IMR-90 (cell line): Measurements from ENCODE around the gene HOOK1. TPM values are rescaled to one million over a fixed set of nuclear protein-coding genes. Genes with fewer than 3 reads are reported as not detected.

ENCODE experiments used
- ATAC-seq: fragments of 200-7000 bp; cut with Tn5 transposase; 2 replicates; pipeline ENCODE4 v1.9.1; 2020; ENCODE audit warnings: low read depth, mild to moderate bottlenecking, moderate library complexity
- BruUV-seq: library from RNA; stranded (reverse); fragments of 400-500 nt; replicated peaks from 2 replicates; lab custom pipeline; 2021; lab: Mats Ljungman, UMichigan
- CTCF ChIA-PET: fragments of 300-600 bp; formaldehyde crosslinking; extraction: SDS; loops from one replicate; lab custom pipeline; 2021; ENCODE audit warnings: antibody characterized with exemption; lab: Yijun Ruan, JAX
- POLR2A ChIA-PET: fragments of 300-600 bp; sonication (Branson Sonifier 250); formaldehyde crosslinking; loops from one replicate; lab custom pipeline; 2022; ENCODE audit warnings: antibody characterized with exemption; ENCODE audit not compliant: unreplicated experiment; lab: Charles Lee
- DNase-seq: peaks from one replicate; pipeline ENCODE4 v3.0.0; 2013
- H2AFZ ChIP-seq: replicated peaks from 2 replicates; pipeline ENCODE3; 2013; ENCODE audit warnings: low read length, mild to moderate bottlenecking; ENCODE audit not compliant: poor library complexity
- H2AK5ac ChIP-seq: 2 replicates; pipeline ENCODE4 v1.6.1; 2013; ENCODE audit warnings: low read depth, low read length, inconsistent platforms
- H2AK9ac ChIP-seq: replicated peaks from 2 replicates; pipeline ENCODE3; 2013; ENCODE audit warnings: mild to moderate bottlenecking, low read depth, low read length, moderate library complexity; ENCODE audit not compliant: poor library complexity
- H2BK120ac ChIP-seq: 2 replicates; pipeline ENCODE4 v1.6.1; 2013; ENCODE audit warnings: low read depth, low read length, inconsistent platforms
- H2BK15ac ChIP-seq: 3 replicates; pipeline ENCODE4 v1.6.1; 2013; ENCODE audit warnings: low read depth, low read length, inconsistent platforms
- H2BK20ac ChIP-seq: 2 replicates; pipeline ENCODE4 v1.6.1; 2013; ENCODE audit warnings: low read depth, mild to moderate bottlenecking, inconsistent platforms, low read length, moderate library complexity
- H2BK5ac ChIP-seq: 2 replicates; pipeline ENCODE4 v1.6.1; 2013; ENCODE audit warnings: mild to moderate bottlenecking, low read depth, low read length, inconsistent platforms; ENCODE audit not compliant: poor library complexity, severe bottlenecking
- H3K14ac ChIP-seq: replicated peaks from 2 replicates; pipeline ENCODE4 v1.6.1; 2013; ENCODE audit warnings: low read depth, low read length, inconsistent platforms
- H3K18ac ChIP-seq: 2 replicates; pipeline ENCODE4 v1.6.1; 2013; ENCODE audit warnings: low read depth, low read length, control low read depth
- H3K23ac ChIP-seq: 2 replicates; pipeline ENCODE4 v1.6.1; 2013; ENCODE audit warnings: low read depth, low read length, inconsistent platforms
- H3K27ac ChIP-seq: 2 replicates; pipeline ENCODE4 v1.5.1; 2013; ENCODE audit warnings: mild to moderate bottlenecking, control low read depth, low read length; ENCODE audit not compliant: insufficient read depth
- H3K27me3 ChIP-seq: 2 replicates; pipeline ENCODE4 v1.6.1; 2013; ENCODE audit warnings: low read length; ENCODE audit not compliant: control insufficient read depth, insufficient read depth
- H3K36me3 ChIP-seq: 2 replicates; pipeline ENCODE4 v1.6.1; 2013; ENCODE audit warnings: low read length, mixed read lengths; ENCODE audit not compliant: control insufficient read depth, insufficient read depth
- H3K4ac ChIP-seq: 2 replicates; pipeline ENCODE4 v1.6.1; 2013; ENCODE audit warnings: low read depth, low read length, inconsistent platforms
- H3K4me1 ChIP-seq: 2 replicates; pipeline ENCODE4 v1.6.1; 2013; ENCODE audit warnings: low read length, mixed read lengths; ENCODE audit not compliant: control insufficient read depth, insufficient read depth
- H3K4me2 ChIP-seq: 2 replicates; pipeline ENCODE4 v1.6.1; 2013; ENCODE audit warnings: low read depth, mild to moderate bottlenecking, control low read depth, low read length, moderate library complexity
- H3K4me3 ChIP-seq: 2 replicates; pipeline ENCODE4 v1.5.1; 2013; ENCODE audit warnings: low read depth, mild to moderate bottlenecking, control low read depth, low read length, moderate library complexity; ENCODE audit not compliant: insufficient read depth
- H3K56ac ChIP-seq: 2 replicates; pipeline ENCODE4 v1.6.1; 2013; ENCODE audit warnings: low read length, inconsistent platforms; ENCODE audit not compliant: insufficient read depth; ENCODE audit errors: extremely low read depth
- H3K79me1 ChIP-seq, 2 experiments: 2 replicates each; pipeline ENCODE4 v1.6.1; 2013; ENCODE audit warnings: low read length in 2 of 2, inconsistent platforms in 1 of 2, low read depth in 1 of 2
- H3K9ac ChIP-seq: 2 replicates; pipeline ENCODE4 v1.6.1; 2013; ENCODE audit warnings: low read depth, low read length, control low read depth
- H3K9me1 ChIP-seq: 2 replicates; pipeline ENCODE4 v1.6.1; 2013; ENCODE audit warnings: low read length, inconsistent platforms; ENCODE audit not compliant: insufficient read depth
- H3K9me3 ChIP-seq: 2 replicates; pipeline ENCODE4 v1.6.1; 2013; ENCODE audit warnings: low read length; ENCODE audit not compliant: control insufficient read depth, insufficient read depth
- H4K20me1 ChIP-seq: 2 replicates; pipeline ENCODE4 v1.6.1; 2013; ENCODE audit warnings: low read length, inconsistent platforms; ENCODE audit not compliant: insufficient read depth
- H4K5ac ChIP-seq: 2 replicates; pipeline ENCODE4 v1.6.1; 2013; ENCODE audit warnings: mild to moderate bottlenecking, low read depth, low read length, control low read depth
- H4K8ac ChIP-seq, 2 experiments: 2 replicates each; pipeline ENCODE4 v1.6.1; 2013; ENCODE audit warnings: low read depth in 2 of 2, low read length in 2 of 2, control low read depth in 1 of 2, inconsistent platforms in 1 of 2
- H4K91ac ChIP-seq: 2 replicates; pipeline ENCODE4 v1.6.1; 2013; ENCODE audit warnings: low read depth, low read length, inconsistent platforms; ENCODE audit not compliant: insufficient read depth
- BHLHE40 ChIP-seq: fragments of 150-350 bp; IDR thresholded peaks from 2 replicates; pipeline ENCODE4 v1.6.1; 2016; ENCODE audit warnings: mild to moderate bottlenecking, low read depth, low read length
- CEBPB ChIP-seq: IDR thresholded peaks from 2 replicates; pipeline ENCODE4 v1.6.1; 2012; ENCODE audit warnings: low read depth, low read length, improper control_type of control experiment
- CTCF ChIP-seq: conservative IDR thresholded peaks from 2 replicates; pipeline ENCODE4 v1.5.1; 2012; ENCODE audit warnings: mild to moderate bottlenecking, low read depth, low read length, improper control_type of control experiment
- ELK1 ChIP-seq: fragments of 150-350 bp; IDR thresholded peaks from 2 replicates; pipeline ENCODE4 v1.6.1; 2016; ENCODE audit warnings: low read depth, mild to moderate bottlenecking, low read length, moderate library complexity, borderline replicate concordance
- FOS ChIP-seq: fragments of 150-350 bp; IDR thresholded peaks from 2 replicates; pipeline ENCODE4 v1.6.1; 2016; ENCODE audit warnings: low read depth, low read length
- MAFK ChIP-seq: IDR thresholded peaks from 2 replicates; pipeline ENCODE4 v1.6.1; 2012; ENCODE audit warnings: low read depth, low read length, improper control_type of control experiment
- MXI1 ChIP-seq: IDR thresholded peaks from 2 replicates; pipeline ENCODE4 v1.6.1; 2012; ENCODE audit warnings: low read depth, mild to moderate bottlenecking, low read length, moderate library complexity, borderline replicate concordance
- NFE2L2 ChIP-seq: fragments of 150-350 bp; IDR thresholded peaks from 2 replicates; pipeline ENCODE4 v1.6.1; 2016; ENCODE audit warnings: low read depth, mild to moderate bottlenecking, low read length
- POLR2A ChIP-seq: IDR thresholded peaks from 2 replicates; pipeline ENCODE4 v1.6.1; 2012; ENCODE audit warnings: mild to moderate bottlenecking, low read depth, low read length
- RCOR1 ChIP-seq: IDR thresholded peaks from 2 replicates; pipeline ENCODE4 v1.6.1; 2012; ENCODE audit warnings: mild to moderate bottlenecking, low read length, improper control_type of control experiment; ENCODE audit not compliant: insufficient replicate concordance
- SMC3 ChIP-seq: fragments of 150-350 bp; IDR thresholded peaks from 2 replicates; pipeline ENCODE4 v1.6.1; 2016; ENCODE audit warnings: low read depth, mild to moderate bottlenecking, antibody characterized with exemption, low read length, moderate library complexity
- WGBS, 2 experiments: methylation state at CpG; one replicate each; pipeline versions ENCODE4 v1.1.5 to v1.1.7; 2013; ENCODE audit warnings: missing lambda C conversion rate in 2 of 2; ENCODE audit not compliant: insufficient read length in 1 of 2; ENCODE audit errors: extremely low coverage in 2 of 2; 5-methylcytosine and 5-hydroxymethylcytosine counted together
- dilution Hi-C: fragments of 300-500 bp; cut with HindIII; formaldehyde crosslinking; loops from one replicate; pipeline ENCODE4 v1.14.3; 2018; ENCODE audit warnings: low sequenced_read_pairs; ENCODE audit not compliant: unreplicated experiment
- in situ Hi-C: fragments of 300-500 bp; cut with MboI; formaldehyde crosslinking; loops from 3 replicates; pipeline ENCODE4 v1.14.3; 2019; ENCODE audit warnings: low sequenced_read_pairs, inconsistent platforms, mixed read lengths
- intact Hi-C: fragments of 100-400 bp; cut with micrococcal nuclease; formaldehyde crosslinking; loops from 2 replicates; pipeline ENCODE4 v1.10.0; 2022
- polyA plus RNA-seq, 3 experiments: library from polyadenylated mRNA; depleted of rRNA; stranded (reverse); fragments of >200 nt; gene quantifications; 2 replicates each; pipeline ENCODE4 v1.2.3, GENCODE V29; 2012; ENCODE audit warnings: low replicate concordance in 1 of 3
- total RNA-seq: library from RNA; depleted of rRNA; stranded (reverse); fragments of >200 nt; gene quantifications from 2 replicates; pipeline ENCODE4 v1.2.3, GENCODE V29; 2012

HOOK1 gene
- total and polyA plus RNA-seq, 2 of the 4 experiments (the other 2 are of a cell fraction), result not detected

GRCh38 chr1:59831529-59831928, 16.8 kb downstream of the HOOK1 start:
- H3K9me3 ChIP-seq, result no peaks in the 10 kb centered on the region
- in situ Hi-C loops, result no loop called here
- H3K14ac ChIP-seq, result no peak overlapping the region
- H4K20me1 ChIP-seq, result no peaks in the 10 kb centered on the region
- no peak overlapping the region for H4K91ac ChIP-seq
- H3K9me1 ChIP-seq, result no peaks in the 10 kb centered on the region
- H2BK20ac ChIP-seq, result no peak overlapping the region
- no peak overlapping the region for H2BK120ac ChIP-seq
- H3K4ac ChIP-seq, result no peak overlapping the region
- no peak overlapping the region for H2AFZ ChIP-seq
- ChIA-PET CTCF (interaction anchor here (1.3 kb wide), 1 partner anchor 116 kb away, joined by 3 read pairs; no protein-coding TSS in a partner anchor), POLR2A (no interaction called here)
- no peaks in the 10 kb centered on the region for H3K27me3 ChIP-seq
- H2AK5ac ChIP-seq, result no peak overlapping the region
- H3K36me3 ChIP-seq, result no peaks in the 10 kb centered on the region
- H3K56ac ChIP-seq, result no peak overlapping the region
- dilution Hi-C loops, result no loop called here
- H3K4me1 ChIP-seq, result no peaks in the 10 kb centered on the region
- DNase-seq (no peak), ATAC-seq (no peak)
- no peak overlapping the region for H4K5ac ChIP-seq
- intact Hi-C loops, result no loop called here
- no peak overlapping the region for H3K4me2 ChIP-seq
- H3K4me3 ChIP-seq, result no peak overlapping the region
- H3K9ac ChIP-seq, result no peak overlapping the region
- TF ChIP-seq POLR2A, result no peak
- no peak for TF ChIP-seq SMC3
- TF ChIP-seq MAFK, result no peak
- TF ChIP-seq NFE2L2, result no peak
- no peak for TF ChIP-seq CTCF
- no peak for TF ChIP-seq CEBPB
- TF ChIP-seq RCOR1, result no peak
- no peak for TF ChIP-seq MXI1
- no peak for TF ChIP-seq BHLHE40
- no peak for TF ChIP-seq FOS
- no peak for TF ChIP-seq ELK1
- H3K79me1 ChIP-seq, result no peaks in the 10 kb centered on the region
- H2BK15ac ChIP-seq, result no peak overlapping the region
- no TSS peak for BruUV-seq
- H3K23ac ChIP-seq, result no peak overlapping the region
- H4K8ac ChIP-seq, result no peak overlapping the region
- no CpG with 5 or more reads among the region's 2 CpGs for WGBS, 2 experiments
- H2AK9ac ChIP-seq, result no peak overlapping the region
- no peak overlapping the region for H3K18ac ChIP-seq
- H3K27ac ChIP-seq, result no peak overlapping the region
- H2BK5ac ChIP-seq, result no peak overlapping the region
